ENCODE data around the gene ZNF316.
A peak's percentile ranks its signal among the peaks of the same experiment; 100 is the strongest.

The ZNF316 gene

GRCh38 chr7:6636741-6637543 lies at the start of gene ZNF316:
TSS of gene ZNF316 (plus strand) at chr7:6637318. CDS start at chr7:6642410, 5,092 bp downstream.
- Mint-ChIP-seq H3K27me3 (no peaks in the 10 kb centered on the region), H3K27ac (ENCODE audit: low read depth) (peak within 1 kb of the TSS; percentile 82), H3K9me3 (no peaks in the 10 kb centered on the region), H3K4me1 (peaks cover 28% of the 10 kb centered on the region), H3K36me3 (ENCODE audit: insufficient read depth) (peaks cover 15% of the 10 kb centered on the region), H3K4me3 (peak within 1 kb of the TSS; percentile 81)
- ATAC-seq (replicated peaks; ENCODE audit: extremely low read depth, poor library complexity, severe bottlenecking) (peak; percentile 24), DNase-seq (ENCODE audit: low spot score in 2 of 2) (peak in 1 of 2 donors; percentile 37)

GRCh38 chr7:6588566-6588965 lies 48.6 kb upstream of the ZNF316 start:
- Mint-ChIP-seq H3K4me3 (peak overlapping the region; percentile 71), H3K9me3 (no peaks in the 10 kb centered on the region), H3K36me3 (ENCODE audit: insufficient read depth) (peaks cover 53% of the 10 kb centered on the region), H3K27me3 (no peaks in the 10 kb centered on the region), H3K27ac (ENCODE audit: low read depth) (peak overlapping the region; percentile 32), H3K4me1 (peaks cover 7% of the 10 kb centered on the region)
- ATAC-seq (replicated peaks; ENCODE audit: extremely low read depth, poor library complexity, severe bottlenecking) (no peak), DNase-seq (ENCODE audit: low spot score in 2 of 2) (no peak)

- no peak overlapping the region for H3K27ac Mint-ChIP-seq (ENCODE audit: low read depth)
- ATAC-seq (replicated peaks; ENCODE audit: extremely low read depth, poor library complexity, severe bottlenecking): no peak
- DNase-seq (ENCODE audit: low spot score in 2 of 2): no peak
- H3K27me3 Mint-ChIP-seq: no peaks in the 10 kb centered on the region
- H3K36me3 Mint-ChIP-seq (ENCODE audit: insufficient read depth): peaks cover 56% of the 10 kb centered on the region
- H3K9me3 Mint-ChIP-seq: no peaks in the 10 kb centered on the region
- peak overlapping the region; percentile 71 for H3K4me3 Mint-ChIP-seq
- H3K4me1 Mint-ChIP-seq: peaks cover 7% of the 10 kb centered on the region
Observed at GRCh38 chr7:6589151-6589828, 47.8 kb upstream of the ZNF316 start.

GRCh38 chr7:6589829-6590644 lies 47.1 kb upstream of the ZNF316 start, which contains the start of gene INTS15:
TSS of gene INTS15 (plus strand) at chr7:6590021. CDS start at chr7:6590284, 263 bp downstream.
- Mint-ChIP-seq H3K9me3 (no peaks in the 10 kb centered on the region), H3K27ac (ENCODE audit: low read depth) (peak within 1 kb of the TSS; percentile 93), H3K4me1 (peaks cover 7% of the 10 kb centered on the region), H3K36me3 (ENCODE audit: insufficient read depth) (peaks cover 62% of the 10 kb centered on the region), H3K4me3 (peak within 1 kb of the TSS; percentile 96), H3K27me3 (no peaks in the 10 kb centered on the region)
- ATAC-seq (replicated peaks; ENCODE audit: extremely low read depth, poor library complexity, severe bottlenecking) (peak; percentile 90), DNase-seq (ENCODE audit: low spot score in 2 of 2) (peak; percentile 75 to 79)

- Mint-ChIP-seq H3K4me3 (peak overlapping the region; percentile 96), H3K36me3 (ENCODE audit: insufficient read depth) (peaks cover 65% of the 10 kb centered on the region), H3K9me3 (no peaks in the 10 kb centered on the region), H3K27ac (ENCODE audit: low read depth) (peak overlapping the region; percentile 93), H3K27me3 (no peaks in the 10 kb centered on the region), H3K4me1 (peaks cover 7% of the 10 kb centered on the region)
- DNase-seq (ENCODE audit: low spot score in 2 of 2): no peak
- no peak for ATAC-seq (replicated peaks; ENCODE audit: extremely low read depth, poor library complexity, severe bottlenecking)
Observed at GRCh38 chr7:6590645-6591110, 46.4 kb upstream of the ZNF316 start.

GRCh38 chr7:6600093-6600492 lies 37.0 kb upstream of the ZNF316 start:
- Mint-ChIP-seq H3K27ac (ENCODE audit: low read depth) (no peak overlapping the region), H3K27me3 (no peaks in the 10 kb centered on the region), H3K36me3 (ENCODE audit: insufficient read depth) (peaks cover 69% of the 10 kb centered on the region), H3K9me3 (no peaks in the 10 kb centered on the region), H3K4me3 (no peak overlapping the region), H3K4me1 (peaks cover 8% of the 10 kb centered on the region)
- DNase-seq (ENCODE audit: low spot score in 2 of 2) (no peak), ATAC-seq (replicated peaks; ENCODE audit: extremely low read depth, poor library complexity, severe bottlenecking) (no peak)

- no peak overlapping the region for H3K4me3 Mint-ChIP-seq
- DNase-seq (ENCODE audit: low spot score in 2 of 2): no peak
- ATAC-seq (replicated peaks; ENCODE audit: extremely low read depth, poor library complexity, severe bottlenecking): no peak
- H3K9me3 Mint-ChIP-seq: no peaks in the 10 kb centered on the region
- H3K36me3 Mint-ChIP-seq (ENCODE audit: insufficient read depth): peaks cover 38% of the 10 kb centered on the region
- no peaks in the 10 kb centered on the region for H3K27me3 Mint-ChIP-seq
- H3K27ac Mint-ChIP-seq (ENCODE audit: low read depth): no peak overlapping the region
- H3K4me1 Mint-ChIP-seq: peaks cover 8% of the 10 kb centered on the region
Observed at GRCh38 chr7:6604458-6604857, 32.7 kb upstream of the ZNF316 start.

GRCh38 chr7:6606866-6607583 lies 30.1 kb upstream of the ZNF316 start:
- Mint-ChIP-seq H3K36me3 (ENCODE audit: insufficient read depth) (peaks cover 29% of the 10 kb centered on the region), H3K27ac (ENCODE audit: low read depth) (no peak overlapping the region), H3K9me3 (no peaks in the 10 kb centered on the region), H3K4me1 (peaks cover 12% of the 10 kb centered on the region), H3K27me3 (no peaks in the 10 kb centered on the region), H3K4me3 (no peak overlapping the region)
- ATAC-seq (replicated peaks; ENCODE audit: extremely low read depth, poor library complexity, severe bottlenecking) (no peak), DNase-seq (ENCODE audit: low spot score in 2 of 2) (no peak)

GRCh38 chr7:6607651-6608051 lies 29.5 kb upstream of the ZNF316 start:
- Mint-ChIP-seq H3K36me3 (ENCODE audit: insufficient read depth) (peaks cover 26% of the 10 kb centered on the region), H3K4me1 (peaks cover 6% of the 10 kb centered on the region), H3K9me3 (no peaks in the 10 kb centered on the region), H3K27me3 (no peaks in the 10 kb centered on the region), H3K4me3 (no peak overlapping the region), H3K27ac (ENCODE audit: low read depth) (no peak overlapping the region)
- no peak for ATAC-seq (replicated peaks; ENCODE audit: extremely low read depth, poor library complexity, severe bottlenecking)
- no peak for DNase-seq (ENCODE audit: low spot score in 2 of 2)

- H3K27me3 Mint-ChIP-seq: no peaks in the 10 kb centered on the region
- peaks cover 23% of the 10 kb centered on the region for H3K36me3 Mint-ChIP-seq (ENCODE audit: insufficient read depth)
- H3K4me3 Mint-ChIP-seq: no peak overlapping the region
- ATAC-seq (replicated peaks; ENCODE audit: extremely low read depth, poor library complexity, severe bottlenecking) (no peak), DNase-seq (ENCODE audit: low spot score in 2 of 2) (no peak)
- no peaks in the 10 kb centered on the region for H3K9me3 Mint-ChIP-seq
- no peak overlapping the region for H3K27ac Mint-ChIP-seq (ENCODE audit: low read depth)
- peaks cover 6% of the 10 kb centered on the region for H3K4me1 Mint-ChIP-seq
Observed at GRCh38 chr7:6608081-6608480, 29.0 kb upstream of the ZNF316 start.

GRCh38 chr7:6608794-6609193 lies 28.3 kb upstream of the ZNF316 start:
- Mint-ChIP-seq H3K4me1 (peaks cover 6% of the 10 kb centered on the region), H3K36me3 (ENCODE audit: insufficient read depth) (peaks cover 18% of the 10 kb centered on the region), H3K27me3 (no peaks in the 10 kb centered on the region), H3K27ac (ENCODE audit: low read depth) (no peak overlapping the region), H3K4me3 (no peak overlapping the region), H3K9me3 (no peaks in the 10 kb centered on the region)
- DNase-seq (ENCODE audit: low spot score in 2 of 2) (no peak), ATAC-seq (replicated peaks; ENCODE audit: extremely low read depth, poor library complexity, severe bottlenecking) (no peak)

- DNase-seq (ENCODE audit: low spot score in 2 of 2) (no peak), ATAC-seq (replicated peaks; ENCODE audit: extremely low read depth, poor library complexity, severe bottlenecking) (no peak)
- H3K9me3 Mint-ChIP-seq: no peaks in the 10 kb centered on the region
- H3K27me3 Mint-ChIP-seq: no peaks in the 10 kb centered on the region
- H3K4me1 Mint-ChIP-seq: peaks cover 17% of the 10 kb centered on the region
- H3K36me3 Mint-ChIP-seq (ENCODE audit: insufficient read depth): peaks cover 5% of the 10 kb centered on the region
- peak overlapping the region; percentile 29 for H3K4me3 Mint-ChIP-seq
- H3K27ac Mint-ChIP-seq (ENCODE audit: low read depth): no peak overlapping the region
Observed at GRCh38 chr7:6612819-6613218, 24.3 kb upstream of the ZNF316 start.

Measured in central memory CD8-positive, alpha-beta T cell (primary cell).